GM18519 (cell line): ENCODE data around the gene DDX56.
"Not testable (repeated sequence)": the region's sequence is repeated elsewhere in the genome, so short reads cannot be mapped to it uniquely, and the experiment has no call there.

Experiments used
- ATAC-seq: cut with Tn5 transposase; IDR thresholded peaks from one replicate; pipeline ENCODE4 v1.9.1; 2021; ENCODE audit warnings: mild to moderate bottlenecking, moderate library complexity; ENCODE audit not compliant: unreplicated experiment, low FRiP score

DDX56 gene

DNA sequence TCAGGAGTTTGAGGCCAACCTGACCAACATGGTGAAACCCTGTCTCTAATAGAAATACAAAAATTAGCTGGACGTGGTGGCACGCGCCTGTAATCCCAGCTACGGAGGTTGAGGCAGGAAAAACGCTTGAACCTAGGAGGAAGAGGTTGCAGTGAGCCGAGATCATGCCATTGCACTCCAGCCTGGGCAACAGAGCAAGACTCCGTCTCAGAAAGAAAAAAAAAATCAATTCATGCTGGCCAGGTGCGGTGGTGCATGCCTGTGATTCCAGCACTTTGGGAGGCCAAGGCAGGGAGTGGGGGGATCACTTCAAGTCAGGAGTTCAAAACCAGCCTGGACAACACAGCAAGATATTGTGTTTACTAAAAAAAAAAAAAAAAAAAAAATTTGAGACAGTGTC lies 23.5 kb upstream of the DDX56 start:
- ATAC-seq: not testable (repeated sequence)

DNA sequence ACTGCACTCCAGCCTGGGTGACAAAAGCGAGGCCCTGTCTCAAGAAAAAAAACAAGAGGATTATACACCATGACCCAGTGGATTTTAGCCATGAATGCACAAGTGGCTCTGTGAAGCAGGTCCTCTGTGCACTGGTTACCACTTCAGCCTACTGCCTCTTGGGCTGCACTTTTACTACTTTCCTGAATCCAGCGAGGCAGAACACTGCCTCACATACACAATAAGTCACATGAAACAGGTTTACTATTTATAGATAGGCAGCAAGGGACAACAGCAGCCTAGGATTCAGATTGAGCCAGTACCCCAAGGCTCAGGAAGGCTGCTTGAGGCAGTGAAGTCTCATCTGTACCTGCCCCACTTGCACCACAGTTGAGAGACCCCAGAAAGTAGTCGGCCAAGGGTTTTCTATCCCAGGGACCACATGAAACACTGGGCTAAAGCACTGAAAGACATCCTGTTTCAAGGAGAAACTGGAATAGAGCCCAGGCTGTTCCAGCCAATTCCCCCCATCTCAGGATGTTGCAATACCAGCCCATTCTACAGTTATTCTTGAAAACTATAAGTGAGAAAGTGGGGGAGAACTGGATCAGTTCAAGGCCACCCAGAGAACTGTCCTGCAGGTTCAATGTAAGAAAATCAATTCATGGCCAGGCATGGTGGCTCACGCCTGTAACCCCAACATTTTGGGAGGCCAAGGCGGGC lies 22.4 kb upstream of the DDX56 start:
- no peak for ATAC-seq

DNA sequence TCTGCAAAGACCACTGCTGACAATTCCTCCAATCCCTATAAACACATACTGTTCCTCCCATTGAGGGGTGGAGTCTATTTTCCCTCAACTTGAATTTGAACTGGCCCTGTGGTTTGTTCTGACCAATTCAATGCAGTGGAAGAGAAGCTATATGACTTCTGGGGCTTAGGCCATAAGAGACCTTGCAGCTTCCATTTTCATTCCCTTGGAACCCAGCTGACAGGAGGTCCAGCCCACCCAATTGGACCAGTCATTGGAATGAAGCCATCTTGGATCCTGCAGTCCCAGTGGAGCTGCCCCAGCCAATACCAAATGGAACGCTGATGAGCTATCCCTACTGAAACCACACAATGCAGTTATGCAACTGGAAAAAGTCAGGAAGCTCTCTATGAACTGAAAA lies 17.2 kb upstream of the DDX56 start:
- no peak for ATAC-seq

DNA sequence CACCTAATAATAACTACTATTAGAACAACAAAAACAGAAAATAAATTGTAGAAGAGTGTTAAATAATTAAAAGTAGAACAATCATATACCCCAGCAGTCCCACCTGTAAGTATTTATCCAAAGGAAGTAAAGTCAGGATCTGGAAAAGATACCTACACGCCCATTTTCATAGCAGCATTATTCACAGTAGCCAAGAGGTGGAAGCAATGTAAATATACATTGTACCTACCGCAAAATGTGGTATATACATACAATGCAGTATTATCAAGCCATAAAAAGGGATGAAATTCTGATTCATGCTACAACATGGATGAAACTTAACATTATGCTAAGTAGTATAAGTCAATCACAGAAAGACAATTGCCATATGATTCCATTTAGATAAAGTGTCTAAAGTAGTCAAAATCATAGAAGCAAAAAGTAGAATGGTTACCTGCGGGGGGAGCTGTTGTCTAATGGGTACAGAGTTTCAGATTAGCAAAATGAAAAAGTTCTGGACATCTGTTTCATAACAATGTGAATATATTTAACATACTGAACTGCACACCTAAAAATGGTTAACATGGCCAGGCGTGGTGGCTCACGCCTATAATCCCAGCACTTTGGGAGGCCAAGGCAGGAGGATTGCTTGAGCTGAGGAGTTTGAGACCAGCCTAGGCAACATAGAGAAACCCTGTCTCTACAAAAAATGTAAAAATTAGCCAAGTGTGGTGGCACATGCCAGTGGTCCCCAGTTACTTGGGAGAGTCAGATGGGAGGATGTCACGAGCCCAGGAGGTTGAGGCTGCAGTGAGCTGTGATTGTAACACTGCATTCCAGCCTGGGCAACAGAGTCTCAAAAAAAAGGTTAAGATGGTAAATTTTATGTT lies 14.4 kb upstream of the DDX56 start:
- ATAC-seq: no peak

DNA sequence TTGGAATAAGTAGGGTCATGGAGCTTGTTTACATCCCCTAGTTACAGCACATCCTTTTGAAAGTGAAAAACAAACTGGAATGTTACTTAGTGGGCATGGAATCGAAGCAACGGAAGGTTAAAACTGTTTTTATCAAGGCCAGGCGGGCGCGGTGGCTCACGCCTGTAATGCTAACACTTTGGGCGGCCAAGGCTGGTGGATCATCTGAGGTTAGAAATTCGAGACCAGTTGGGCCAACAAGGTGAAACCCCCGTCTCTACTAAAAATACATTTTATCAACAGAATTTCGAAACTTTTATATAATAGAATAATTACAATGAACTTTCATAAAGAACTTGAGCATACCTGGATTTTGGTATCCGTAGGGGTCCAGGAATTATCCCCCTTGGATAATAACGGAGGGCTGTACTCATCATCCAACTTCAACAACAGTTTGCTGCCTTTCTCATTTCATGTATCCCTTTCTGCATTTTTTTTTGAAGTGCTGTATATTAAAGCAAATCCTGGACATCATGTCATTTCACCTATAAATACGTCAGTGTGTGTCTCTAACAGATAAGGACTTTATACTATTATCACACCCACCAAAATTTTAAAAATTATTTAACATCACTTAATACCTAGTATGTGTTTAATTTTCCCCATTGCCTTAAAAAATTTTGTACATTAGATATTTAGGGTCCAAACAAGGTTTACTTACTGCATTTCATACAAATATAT lies 9.6 kb upstream of the DDX56 start:
- no peak for ATAC-seq

DNA sequence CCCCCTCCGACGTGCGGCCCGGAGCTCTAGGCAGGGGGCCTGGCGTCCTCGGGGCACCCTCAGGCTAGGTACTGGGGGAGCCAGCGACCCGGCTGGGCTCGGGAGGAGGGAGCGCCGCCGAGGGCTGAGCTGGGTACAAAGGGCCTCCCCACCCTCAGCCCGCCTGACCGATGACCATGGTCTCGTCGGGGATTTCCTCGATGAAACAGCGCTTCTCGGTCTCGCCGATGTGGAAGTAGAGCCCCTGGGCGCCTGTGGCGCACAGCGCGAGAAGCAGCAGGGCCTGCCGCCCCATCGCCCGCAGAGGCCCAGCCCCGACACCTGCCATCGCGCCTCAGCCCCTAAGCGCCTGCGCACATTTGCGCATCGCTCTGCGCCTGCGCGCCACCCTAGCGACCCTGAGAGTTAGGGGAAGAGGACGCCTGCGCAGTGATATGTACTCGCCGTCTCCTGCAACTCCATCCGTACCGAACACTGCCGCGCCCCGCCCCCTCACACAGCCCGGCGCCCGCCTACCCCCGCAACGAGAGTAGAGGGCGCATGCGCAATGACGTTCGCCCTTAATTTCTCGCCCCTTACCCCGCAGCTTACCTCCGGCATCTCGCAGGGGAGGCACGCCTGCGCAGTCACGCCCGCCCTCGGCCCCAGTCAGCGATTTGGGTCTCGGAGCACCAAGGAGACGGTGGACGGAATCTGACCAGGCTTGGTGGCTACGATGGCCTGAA lies 8.3 kb upstream of the DDX56 start, which contains the start of gene TMED4:
Gene TMED4, minus strand, starts transcription at position 353 of the 725 bp plus-strand sequence. Its CDS starts 25 bp downstream, at position 328.
- peak; percentile 66 for ATAC-seq

DNA sequence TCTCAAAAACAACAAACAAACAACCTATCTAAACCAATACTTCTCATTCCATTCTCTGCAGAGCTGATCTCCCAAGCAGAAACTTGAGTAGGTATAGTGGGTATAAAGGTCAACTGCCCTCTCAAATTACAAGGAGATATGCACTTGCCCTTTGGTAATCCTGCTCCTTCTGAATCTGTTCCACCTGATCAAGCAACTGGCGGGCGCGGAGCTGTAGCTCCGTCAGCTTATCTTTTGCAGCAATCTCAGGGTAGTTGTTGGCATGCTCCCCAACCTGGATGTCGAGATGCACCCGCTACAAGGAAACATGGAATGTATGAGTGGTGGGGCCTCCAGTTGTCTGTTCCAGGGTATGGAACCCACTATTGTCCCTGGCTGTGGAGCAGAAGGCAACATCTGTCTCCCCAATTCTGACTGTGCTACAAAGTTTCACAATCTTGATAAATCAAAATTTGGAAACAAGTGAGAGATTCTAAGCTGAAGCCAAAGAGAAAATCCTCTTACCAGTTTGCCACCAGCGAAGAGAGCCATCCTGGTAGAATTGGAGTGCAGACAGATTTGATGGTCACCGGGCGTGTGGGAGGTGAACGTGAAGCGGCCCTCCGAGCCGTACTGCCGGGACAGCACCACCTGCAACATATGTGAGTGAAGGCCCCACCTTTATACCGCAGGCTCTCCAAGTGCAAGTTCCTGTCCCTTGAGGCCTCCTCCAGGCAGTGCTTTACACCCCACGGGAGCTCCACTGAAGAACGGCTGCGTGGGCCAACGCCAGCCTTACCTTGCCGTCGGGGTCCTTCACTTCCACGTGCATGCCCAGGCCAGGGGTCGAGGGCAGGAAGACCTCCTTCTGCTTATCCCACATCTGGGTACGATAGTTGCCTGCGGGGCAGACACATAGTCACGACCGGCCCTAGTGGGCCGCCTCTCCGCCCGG lies 7.5 kb upstream of the DDX56 start:
- ATAC-seq: peak; percentile 9

DNA sequence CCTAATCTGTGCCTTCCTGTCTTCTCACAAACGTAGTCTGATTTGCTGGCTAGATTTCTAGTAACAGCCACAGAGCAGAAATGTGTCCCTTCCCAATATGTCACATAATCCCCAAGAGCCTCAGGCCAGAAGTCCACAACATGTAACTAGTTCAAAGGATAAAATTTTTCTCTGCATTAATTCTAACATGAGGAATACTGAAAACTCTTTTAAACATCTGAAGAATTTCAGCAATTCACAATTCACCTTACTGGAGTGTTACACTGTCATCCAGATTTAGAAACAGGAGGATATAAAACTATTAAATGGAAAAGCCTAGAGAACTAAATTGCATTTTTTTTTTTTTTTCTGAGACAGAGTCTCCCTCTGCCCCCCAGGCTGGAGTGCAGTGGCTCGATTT lies 2.5 kb upstream of the DDX56 start:
- ATAC-seq: no peak

DNA sequence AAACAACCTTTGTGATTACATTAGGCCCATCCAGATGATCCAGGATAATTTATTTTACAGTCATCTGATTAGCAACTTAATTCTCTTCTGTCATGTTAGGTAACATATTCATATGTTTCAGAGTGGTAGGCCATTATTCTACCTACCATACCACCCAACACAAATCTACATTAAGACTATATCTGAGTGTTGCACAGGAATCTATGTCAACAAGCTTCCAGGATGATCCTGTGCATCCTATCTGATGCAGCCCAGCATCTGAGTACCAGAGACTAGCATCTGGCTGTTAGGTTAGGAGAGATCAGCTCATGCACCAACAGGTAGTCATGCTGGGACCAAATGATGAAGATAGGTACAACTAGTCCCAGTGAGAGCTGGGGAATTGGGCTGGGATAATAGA lies 1.3 kb upstream of the DDX56 start:
- no peak for ATAC-seq

DNA sequence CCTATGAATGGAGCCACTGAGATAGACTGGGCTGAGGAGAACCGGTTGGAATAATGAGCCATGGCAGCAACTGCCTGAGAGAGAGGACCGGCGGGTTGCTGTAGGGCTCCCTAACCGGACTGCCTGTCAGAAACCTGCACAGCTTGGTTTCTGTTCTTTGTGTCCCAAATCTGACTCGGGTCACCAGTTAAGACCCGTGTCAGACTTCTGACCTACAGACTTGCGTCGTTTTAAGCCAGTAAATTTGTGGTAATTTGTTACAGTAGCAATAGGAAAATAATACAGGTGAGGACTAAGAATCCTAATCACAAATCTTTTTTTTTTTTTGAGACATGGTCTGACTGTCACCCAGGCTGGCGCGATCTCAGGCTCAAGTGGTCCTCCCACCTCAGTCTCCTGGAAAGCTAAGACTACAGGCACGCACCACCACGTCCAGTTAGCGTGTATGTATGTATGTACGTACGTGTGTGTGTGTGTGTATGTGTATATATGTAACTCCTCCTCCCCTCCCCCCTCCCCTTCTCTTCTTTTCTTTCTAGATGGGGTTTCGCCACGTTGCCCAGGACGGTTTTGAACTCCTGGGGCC lies 672 bp upstream of the DDX56 start:
- ATAC-seq: no peak

DNA sequence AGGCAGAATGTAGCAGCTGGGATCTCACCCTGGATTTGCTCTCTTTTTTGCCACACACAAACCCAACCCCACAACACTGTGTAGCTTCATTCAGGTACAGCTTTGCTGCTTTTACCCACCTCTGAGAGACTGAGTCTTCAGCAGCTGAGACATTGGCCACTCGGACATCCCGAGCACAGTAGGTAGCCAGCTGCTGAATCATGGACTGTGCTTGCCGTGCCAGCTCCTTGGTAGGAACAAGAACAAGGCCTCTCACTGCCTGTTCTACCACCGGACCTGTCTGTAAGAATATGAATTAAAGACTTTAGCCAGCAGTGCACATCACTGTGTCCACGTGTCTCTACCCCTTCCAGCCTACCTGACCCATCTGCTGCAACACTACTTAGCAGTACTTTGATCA lies 937 bp downstream of the DDX56 start:
- no peak for ATAC-seq

DNA sequence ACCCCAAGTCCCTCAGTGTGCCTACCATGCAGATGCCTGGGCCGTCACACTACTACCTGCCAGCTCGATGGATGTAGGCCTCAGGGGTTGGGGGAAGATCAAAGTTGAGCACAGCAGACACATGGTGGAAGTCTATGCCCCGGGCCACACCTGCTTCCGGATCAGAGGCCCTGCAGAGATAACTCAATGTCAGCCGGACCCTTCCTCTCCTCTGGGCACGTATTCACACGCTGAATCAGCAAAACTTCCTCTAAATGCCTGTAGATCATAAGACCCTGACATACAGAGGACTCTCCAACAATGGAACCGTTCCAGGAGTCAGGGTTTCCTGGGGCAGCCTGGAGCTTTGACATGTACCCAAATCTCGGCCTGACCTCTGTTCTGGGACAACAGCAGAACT lies 3.7 kb downstream of the DDX56 start:
- no peak for ATAC-seq

DNA sequence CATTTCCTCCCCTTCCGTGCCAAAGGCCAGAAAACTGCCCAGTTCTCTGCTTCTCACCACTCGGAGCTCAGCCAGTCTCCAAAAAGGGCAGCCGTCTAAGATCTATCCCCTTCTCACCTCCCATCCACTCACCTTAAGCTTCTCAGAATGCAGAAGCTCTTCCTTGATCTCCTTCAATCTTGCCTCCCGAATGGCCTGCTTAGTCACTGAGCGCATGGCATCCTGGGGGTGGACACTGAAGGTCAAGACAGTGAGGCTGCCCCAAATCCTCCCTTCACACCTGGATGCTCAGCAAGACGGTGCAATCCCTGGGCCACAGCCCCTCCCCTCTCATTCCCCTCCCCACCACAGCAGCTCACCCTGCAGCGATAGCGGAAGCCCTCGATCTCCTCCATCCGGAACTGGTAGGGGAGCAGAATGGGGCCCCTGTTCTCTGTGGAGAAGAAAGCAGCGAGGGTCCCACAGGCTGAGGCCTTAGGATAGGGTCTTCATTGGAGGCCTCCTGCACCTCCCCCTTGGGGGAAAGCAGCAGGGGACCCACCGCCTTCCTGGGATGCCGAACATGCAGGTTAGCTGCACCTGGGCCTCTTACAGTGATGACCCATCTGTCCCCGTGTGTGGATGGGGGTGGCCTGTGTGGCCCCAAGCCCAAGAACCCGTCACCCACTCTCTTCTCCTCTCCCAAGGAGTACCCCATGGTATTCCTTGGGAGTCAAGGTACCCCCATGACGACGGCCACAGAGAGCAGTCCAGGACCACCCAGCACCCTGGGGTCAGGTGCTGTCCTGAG lies 4.7 kb downstream of the DDX56 start:
- ATAC-seq: no peak

DNA sequence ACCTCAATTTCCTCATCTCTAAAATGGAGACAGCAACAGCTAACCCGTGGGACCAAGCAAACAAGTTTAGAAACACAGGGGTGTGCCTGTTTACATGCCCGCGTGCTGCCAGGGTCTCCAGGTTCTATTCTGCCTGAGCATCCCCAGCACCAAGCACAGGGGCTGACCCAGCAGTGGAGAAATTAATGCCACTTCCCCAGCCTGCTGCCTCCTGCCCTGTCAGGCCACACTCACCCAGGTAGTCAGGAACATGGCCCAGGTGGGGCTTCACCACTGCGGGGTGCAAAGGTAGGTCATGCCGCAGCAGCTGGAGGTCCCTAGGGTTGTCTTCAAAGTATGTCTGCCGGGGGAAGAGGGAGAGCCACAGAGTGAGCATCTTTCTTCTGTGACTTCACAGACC lies 5.8 kb downstream of the DDX56 start:
- ATAC-seq: no peak

DNA sequence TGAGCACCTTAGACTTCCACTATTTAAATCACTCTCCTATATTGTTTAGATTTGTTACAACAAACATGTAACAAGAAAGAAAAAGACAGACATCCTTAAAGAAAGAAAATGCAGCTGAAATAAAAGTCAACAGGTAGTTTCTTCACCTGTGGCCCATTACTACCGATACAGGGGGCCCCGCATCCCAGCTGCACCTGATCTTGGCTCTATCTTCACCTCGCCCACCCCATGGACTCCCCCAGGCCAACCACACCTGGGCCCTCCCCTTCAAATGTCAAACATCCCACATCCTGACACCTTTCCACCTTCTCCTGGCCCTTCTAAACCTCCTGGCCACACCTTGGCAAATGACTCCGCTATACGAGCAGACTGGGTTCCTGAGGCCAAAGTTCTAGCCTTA lies 7.0 kb downstream of the DDX56 start:
- ATAC-seq: no peak

DNA sequence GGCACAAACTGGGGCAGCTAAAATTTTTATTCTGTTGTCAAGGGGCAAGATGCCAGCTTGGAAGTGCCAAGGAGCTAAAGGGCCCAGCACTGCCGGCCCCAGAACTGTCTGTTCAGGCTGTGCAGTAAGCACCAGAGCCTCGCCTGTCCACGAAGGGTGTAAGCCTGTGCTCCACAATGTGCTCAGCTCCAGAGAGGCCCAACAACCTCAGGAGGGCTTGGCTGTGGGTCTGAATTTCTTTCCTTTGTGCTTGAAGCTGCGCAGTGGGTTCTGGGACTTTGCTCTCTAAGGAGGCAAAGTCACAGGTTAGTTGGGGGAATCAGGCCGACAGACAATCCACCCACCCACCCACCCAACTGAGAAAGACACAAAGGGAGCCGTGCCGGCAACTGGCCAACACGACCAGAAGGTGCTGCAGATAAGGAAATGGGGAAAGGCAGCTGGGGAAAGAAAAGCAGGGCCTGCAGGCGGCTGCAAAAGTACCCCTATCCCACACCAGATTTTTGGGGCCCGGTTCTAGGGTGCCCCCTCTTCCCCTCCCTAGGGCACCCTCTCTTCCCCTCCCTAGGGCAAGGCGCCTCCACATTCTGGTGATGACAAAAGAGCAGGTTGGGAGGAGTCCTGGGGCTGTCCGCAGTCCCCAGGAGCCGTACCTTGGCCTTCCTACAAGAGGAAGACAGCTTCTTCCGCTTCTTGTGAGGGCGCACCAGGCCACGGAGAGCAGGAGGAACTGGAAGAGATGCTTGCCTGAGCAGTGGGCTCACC lies 7.7 kb downstream of the DDX56 start:
- no peak for ATAC-seq

DNA sequence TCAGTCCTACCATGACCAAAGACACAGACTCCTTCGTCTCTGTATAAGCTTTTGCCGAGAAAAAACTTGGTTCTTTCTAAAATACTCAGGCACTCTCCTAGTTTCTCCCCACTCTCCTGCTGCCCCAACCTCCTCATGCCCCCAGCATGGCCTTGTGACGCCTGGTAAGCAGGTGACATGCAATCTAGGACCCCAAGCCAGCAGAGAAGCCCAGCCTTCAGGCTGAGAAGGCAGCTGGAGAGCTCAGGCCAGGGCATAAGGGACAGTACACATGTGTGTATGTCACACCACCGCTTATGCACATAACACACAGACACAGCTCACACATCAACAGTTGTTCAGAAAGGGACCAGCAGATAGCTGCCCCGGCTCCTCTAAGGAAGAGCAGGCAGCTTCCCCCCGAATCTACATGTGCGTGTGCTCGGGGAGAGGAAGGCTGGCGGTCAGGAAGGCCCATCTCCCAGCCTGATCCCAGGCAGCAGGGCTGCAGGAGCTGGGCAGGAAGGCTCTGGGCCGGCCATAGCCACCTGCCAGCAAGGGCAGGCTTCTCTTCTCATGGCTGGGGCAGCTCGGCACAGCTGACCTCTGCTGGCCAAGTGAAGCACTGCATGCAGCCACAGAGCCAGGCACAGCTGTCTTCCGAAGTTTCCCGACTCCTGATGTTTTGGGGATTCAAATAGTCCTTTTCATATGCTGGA lies 8.5 kb downstream of the DDX56 start:
- no peak for ATAC-seq
